ENCODE data around the gene HGF.

GRCh38 chr7:81690251-81690650 is 79.6 kb downstream of the HGF start:
- TF ChIP-seq CTCF (IDR thresholded peaks at IDR 0.05) (no peak), POLR2A (IDR thresholded peaks at IDR 0.05) (no peak)

Data from uterus (tissue), 2 donors.